K562 (cell line): Measurements from ENCODE around the gene SH3D19. TPM values are rescaled to one million over a fixed set of nuclear protein-coding genes. Genes with fewer than 3 reads are reported as not detected.

Source experiments
- ELF2 ChIP-seq: fragments of 250-450 bp; sonication (Bioruptor Pico); IDR thresholded peaks from 2 replicates; pipeline ENCODE4 v1.5.0; 2021; ENCODE audit warnings: mild to moderate bottlenecking
- FOXM1 ChIP-seq, 2 experiments: fragments of 450-650 bp in 1 of 2; sonication (generic) in 1 of 2; formaldehyde crosslinking in 1 of 2; IDR thresholded peaks; 2 replicates each; pipeline versions ENCODE4 v1.6.1 to v1.9.0; 2017 to 2022; ENCODE audit warnings: low read depth in 2 of 2, mild to moderate bottlenecking in 2 of 2, missing genetic modification reagents in 1 of 2, moderate library complexity in 1 of 2
- KLF13 ChIP-seq: fragments of 450-650 bp; IDR thresholded peaks from 2 replicates; pipeline ENCODE4 v1.6.1; 2016; ENCODE audit warnings: missing genetic modification characterization, low read depth, mild to moderate bottlenecking, missing compliant biosample characterization, moderate library complexity, borderline replicate concordance
- NCOR1 ChIP-seq: fragments of 450-650 bp; IDR thresholded peaks from 2 replicates; pipeline ENCODE4 v1.6.1; 2016; ENCODE audit warnings: mild to moderate bottlenecking, moderate library complexity
- NFYB ChIP-seq: IDR thresholded peaks from 2 replicates; pipeline ENCODE4 v1.6.1; 2011; ENCODE audit warnings: mild to moderate bottlenecking, moderate library complexity; ENCODE audit not compliant: insufficient read length; ENCODE audit errors: extremely low read depth
- NR3C1 ChIP-seq: sonication (generic); formaldehyde crosslinking; IDR thresholded peaks from 2 replicates; pipeline ENCODE4 v1.8.1; 2022; ENCODE audit warnings: missing genetic modification reagents
- TRIM24 ChIP-seq, 2 experiments: fragments of 450-650 bp; IDR thresholded peaks; 2 replicates each; pipeline ENCODE4 v1.6.1; 2016
- XRCC4 ChIP-seq: IDR thresholded peaks from one replicate; pipeline ENCODE4 v1.6.1; 2011; ENCODE audit not compliant: insufficient read depth, insufficient read length; ENCODE audit errors: extremely low read depth
- ZNF282 ChIP-seq: sonication (generic); formaldehyde crosslinking; IDR thresholded peaks from 2 replicates; pipeline ENCODE4 v1.8.1; 2023; ENCODE audit warnings: missing genetic modification reagents
- ZNF324 ChIP-seq: fragments of 250-450 bp; sonication (Bioruptor Pico); IDR thresholded peaks from 2 replicates; pipeline ENCODE4 v1.4.0; 2020; ENCODE audit warnings: mild to moderate bottlenecking
- ZNF507 ChIP-seq: conservative IDR thresholded peaks from 2 replicates; pipeline ENCODE4 v1.6.1; 2017; ENCODE audit warnings: missing genetic modification characterization, missing compliant biosample characterization
- ZNF551 ChIP-seq: fragments of 250-450 bp; sonication (Bioruptor Pico); IDR thresholded peaks from 2 replicates; pipeline ENCODE4 v1.5.0; 2021; ENCODE audit warnings: mild to moderate bottlenecking, moderate library complexity
- polyA plus RNA-seq, 8 experiments: library from polyadenylated mRNA; depleted of rRNA in 4 of 8; stranded (reverse) in 5 of 8; unstranded in 3 of 8; fragments of >200 nt; fragmentation: Nextera tagmentation in 2 of 8; fragmentation: Illumina TruSeq in 1 of 8; extraction: Ambion mirVana in 2 of 8; extraction: Trizol in 1 of 8; gene quantifications; 2 replicates each; pipeline versions ENCODE4 v1.2.1 to v1.2.3, GENCODE V29; 2011 to 2014; ENCODE audit warnings: inconsistent platforms in 1 of 8, missing spikeins in 1 of 8
- total RNA-seq, 7 experiments: library from RNA; depleted of rRNA in 6 of 7; stranded (reverse); fragments of >200 nt in 6 of 7; fragmentation: Illumina TruSeq in 2 of 7; extraction: Trizol in 2 of 7; gene quantifications; 2 replicates each; pipeline versions ENCODE4 v1.2.1 to v1.2.3, GENCODE V29; 2011 to 2021; ENCODE audit warnings: low replicate concordance in 1 of 7
- TF ChIP-seq, protein P1 (sequence below), 2 experiments: fragments of 250-450 bp in 1 of 2; fragments of 450-650 bp in 1 of 2; sonication (Bioruptor Pico) in 1 of 2; IDR thresholded peaks; 2 replicates each; pipeline versions ENCODE4 v1.6.1 to v1.8.0; 2016 to 2021; ENCODE audit warnings: mild to moderate bottlenecking in 2 of 2, moderate library complexity in 2 of 2, missing compliant biosample characterization in 1 of 2, missing genetic modification characterization in 1 of 2
- TF ChIP-seq, protein P2 (sequence below): sonication (generic); formaldehyde crosslinking; IDR thresholded peaks from 2 replicates; pipeline ENCODE4 v1.8.0; 2022; ENCODE audit warnings: mild to moderate bottlenecking, missing genetic modification reagents
- TF ChIP-seq, protein P3 (sequence below): fragments of 250-450 bp; sonication (Bioruptor Pico); IDR thresholded peaks from 2 replicates; pipeline ENCODE4 v1.8.0; 2021; ENCODE audit warnings: mild to moderate bottlenecking, moderate library complexity
- TF ChIP-seq, protein P4 (sequence below): fragments of 200-800 bp; sonication (Bioruptor generic); IDR thresholded peaks from 2 replicates; pipeline ENCODE4 v1.6.1; 2016; ENCODE audit warnings: missing genetic modification characterization, missing compliant biosample characterization
- TF ChIP-seq, protein P5 (sequence below), 2 experiments: fragments of 200-800 bp in 1 of 2; sonication (Bioruptor generic) in 1 of 2; sonication (generic) in 1 of 2; formaldehyde crosslinking in 1 of 2; IDR thresholded peaks in 1 of 2; conservative IDR thresholded peaks in 1 of 2; 2 replicates each; pipeline versions ENCODE4 v1.5.0 to v1.6.1; 2016 to 2020; ENCODE audit warnings: missing compliant biosample characterization in 1 of 2, missing genetic modification characterization in 1 of 2, missing genetic modification reagents in 1 of 2

Gene SH3D19
- total and polyA plus RNA-seq, 9 of the 15 experiments (the other 6 are each of a cell fraction or from before 2014, with no cell fraction given): 0.42 to 2.2 (median 1.1) TPM; not detected in 6

DNA sequence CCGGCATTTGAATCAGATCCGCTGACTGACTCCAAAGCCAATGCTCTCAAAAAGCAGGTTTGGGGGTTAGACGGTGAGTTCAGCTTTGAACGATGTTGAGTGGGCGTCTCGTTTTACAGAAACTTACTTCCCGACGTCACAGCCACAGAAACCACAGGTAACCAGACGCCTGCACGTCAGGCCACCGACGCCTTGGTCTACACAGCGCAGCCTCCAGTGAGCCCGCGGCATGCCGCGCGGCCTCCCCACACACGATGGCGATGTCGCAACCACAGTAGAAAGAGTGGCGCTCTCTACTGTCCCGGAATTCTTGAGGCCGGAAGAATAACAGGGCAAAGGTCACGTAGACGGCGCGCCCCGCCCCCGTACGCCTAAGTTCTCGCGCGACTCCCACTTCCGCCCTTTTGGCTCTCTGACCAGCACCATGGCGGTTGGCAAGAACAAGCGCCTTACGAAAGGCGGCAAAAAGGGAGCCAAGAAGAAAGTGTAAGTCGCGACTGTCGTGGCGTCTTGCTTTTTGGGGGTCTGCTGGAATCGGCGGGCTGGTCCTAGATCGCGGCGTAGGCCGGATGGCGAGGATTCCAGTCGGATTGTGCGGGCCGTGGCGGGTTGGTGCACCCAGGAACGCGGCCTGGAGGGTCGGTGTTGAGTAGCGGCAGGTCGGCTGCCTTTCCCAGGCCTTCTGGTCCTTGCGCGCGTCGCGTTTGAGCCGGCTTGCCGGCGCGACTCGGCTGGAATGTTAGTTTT lies 226.0 kb downstream of the SH3D19 start, which contains the start of gene RPS3A (continued):
- TF ChIP-seq, protein P1, sequence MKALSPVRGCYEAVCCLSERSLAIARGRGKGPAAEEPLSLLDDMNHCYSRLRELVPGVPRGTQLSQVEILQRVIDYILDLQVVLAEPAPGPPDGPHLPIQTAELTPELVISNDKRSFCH (CRISPR knock-in tag; IDR thresholded peaks at IDR 0.05): no peak
- TF ChIP-seq, protein P1 (tag; IDR thresholded peaks at IDR 0.05): no peak; the same call in 1 of the 2 replicates
- TF ChIP-seq NCOR1: peak; percentile 77
- TF ChIP-seq, protein P2, sequence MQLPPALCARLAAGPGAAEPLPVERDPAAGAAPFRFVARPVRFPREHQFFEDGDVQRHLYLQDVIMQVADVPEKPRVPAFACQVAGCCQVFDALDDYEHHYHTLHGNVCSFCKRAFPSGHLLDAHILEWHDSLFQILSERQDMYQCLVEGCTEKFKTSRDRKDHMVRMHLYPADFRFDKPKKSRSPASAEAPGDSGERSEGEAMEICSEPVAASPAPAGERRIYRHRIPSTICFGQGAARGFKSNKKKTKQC (CRISPR knock-in tag): peak; percentile 90; the same call in 1 of the 2 replicates
- TF ChIP-seq, protein P3, sequence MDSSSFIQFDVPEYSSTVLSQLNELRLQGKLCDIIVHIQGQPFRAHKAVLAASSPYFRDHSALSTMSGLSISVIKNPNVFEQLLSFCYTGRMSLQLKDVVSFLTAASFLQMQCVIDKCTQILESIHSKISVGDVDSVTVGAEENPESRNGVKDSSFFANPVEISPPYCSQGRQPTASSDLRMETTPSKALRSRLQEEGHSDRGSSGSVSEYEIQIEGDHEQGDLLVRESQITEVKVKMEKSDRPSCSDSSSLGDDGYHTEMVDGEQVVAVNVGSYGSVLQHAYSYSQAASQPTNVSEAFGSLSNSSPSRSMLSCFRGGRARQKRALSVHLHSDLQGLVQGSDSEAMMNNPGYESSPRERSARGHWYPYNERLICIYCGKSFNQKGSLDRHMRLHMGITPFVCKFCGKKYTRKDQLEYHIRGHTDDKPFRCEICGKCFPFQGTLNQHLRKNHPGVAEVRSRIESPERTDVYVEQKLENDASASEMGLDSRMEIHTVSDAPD (CRISPR knock-in tag): no peak
- TF ChIP-seq, protein P4, sequence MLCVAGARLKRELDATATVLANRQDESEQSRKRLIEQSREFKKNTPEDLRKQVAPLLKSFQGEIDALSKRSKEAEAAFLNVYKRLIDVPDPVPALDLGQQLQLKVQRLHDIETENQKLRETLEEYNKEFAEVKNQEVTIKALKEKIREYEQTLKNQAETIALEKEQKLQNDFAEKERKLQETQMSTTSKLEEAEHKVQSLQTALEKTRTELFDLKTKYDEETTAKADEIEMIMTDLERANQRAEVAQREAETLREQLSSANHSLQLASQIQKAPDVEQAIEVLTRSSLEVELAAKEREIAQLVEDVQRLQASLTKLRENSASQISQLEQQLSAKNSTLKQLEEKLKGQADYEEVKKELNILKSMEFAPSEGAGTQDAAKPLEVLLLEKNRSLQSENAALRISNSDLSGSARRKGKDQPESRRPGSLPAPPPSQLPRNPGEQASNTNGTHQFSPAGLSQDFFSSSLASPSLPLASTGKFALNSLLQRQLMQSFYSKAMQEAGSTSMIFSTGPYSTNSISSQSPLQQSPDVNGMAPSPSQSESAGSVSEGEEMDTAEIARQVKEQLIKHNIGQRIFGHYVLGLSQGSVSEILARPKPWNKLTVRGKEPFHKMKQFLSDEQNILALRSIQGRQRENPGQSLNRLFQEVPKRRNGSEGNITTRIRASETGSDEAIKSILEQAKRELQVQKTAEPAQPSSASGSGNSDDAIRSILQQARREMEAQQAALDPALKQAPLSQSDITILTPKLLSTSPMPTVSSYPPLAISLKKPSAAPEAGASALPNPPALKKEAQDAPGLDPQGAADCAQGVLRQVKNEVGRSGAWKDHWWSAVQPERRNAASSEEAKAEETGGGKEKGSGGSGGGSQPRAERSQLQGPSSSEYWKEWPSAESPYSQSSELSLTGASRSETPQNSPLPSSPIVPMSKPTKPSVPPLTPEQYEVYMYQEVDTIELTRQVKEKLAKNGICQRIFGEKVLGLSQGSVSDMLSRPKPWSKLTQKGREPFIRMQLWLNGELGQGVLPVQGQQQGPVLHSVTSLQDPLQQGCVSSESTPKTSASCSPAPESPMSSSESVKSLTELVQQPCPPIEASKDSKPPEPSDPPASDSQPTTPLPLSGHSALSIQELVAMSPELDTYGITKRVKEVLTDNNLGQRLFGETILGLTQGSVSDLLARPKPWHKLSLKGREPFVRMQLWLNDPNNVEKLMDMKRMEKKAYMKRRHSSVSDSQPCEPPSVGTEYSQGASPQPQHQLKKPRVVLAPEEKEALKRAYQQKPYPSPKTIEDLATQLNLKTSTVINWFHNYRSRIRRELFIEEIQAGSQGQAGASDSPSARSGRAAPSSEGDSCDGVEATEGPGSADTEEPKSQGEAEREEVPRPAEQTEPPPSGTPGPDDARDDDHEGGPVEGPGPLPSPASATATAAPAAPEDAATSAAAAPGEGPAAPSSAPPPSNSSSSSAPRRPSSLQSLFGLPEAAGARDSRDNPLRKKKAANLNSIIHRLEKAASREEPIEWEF (CRISPR knock-in tag): no peak
- TF ChIP-seq ZNF507 (tag): no peak
- no peak for TF ChIP-seq XRCC4
- TF ChIP-seq ZNF282 (CRISPR knock-in tag): peak; percentile 51; the same call in 1 of the 2 replicates
- TF ChIP-seq TRIM24 (IDR thresholded peaks at IDR 0.05): peak; percentile 58 to 59; a peak in 1 of 4 replicates
- TF ChIP-seq ELF2 (CRISPR knock-in tag): peak; percentile 97
- peak; percentile 62; the same call in 1 of the 2 replicates for TF ChIP-seq FOXM1 (IDR thresholded peaks at IDR 0.05; ENCODE audit: low read depth)
- TF ChIP-seq FOXM1 (CRISPR knock-in tag; IDR thresholded peaks at IDR 0.05; ENCODE audit: low read depth): peak; percentile 84
- no peak for TF ChIP-seq NR3C1
- no peak for TF ChIP-seq NFYB
- no peak for TF ChIP-seq ZNF551
- no peak for TF ChIP-seq ZNF324
- TF ChIP-seq, protein P5, sequence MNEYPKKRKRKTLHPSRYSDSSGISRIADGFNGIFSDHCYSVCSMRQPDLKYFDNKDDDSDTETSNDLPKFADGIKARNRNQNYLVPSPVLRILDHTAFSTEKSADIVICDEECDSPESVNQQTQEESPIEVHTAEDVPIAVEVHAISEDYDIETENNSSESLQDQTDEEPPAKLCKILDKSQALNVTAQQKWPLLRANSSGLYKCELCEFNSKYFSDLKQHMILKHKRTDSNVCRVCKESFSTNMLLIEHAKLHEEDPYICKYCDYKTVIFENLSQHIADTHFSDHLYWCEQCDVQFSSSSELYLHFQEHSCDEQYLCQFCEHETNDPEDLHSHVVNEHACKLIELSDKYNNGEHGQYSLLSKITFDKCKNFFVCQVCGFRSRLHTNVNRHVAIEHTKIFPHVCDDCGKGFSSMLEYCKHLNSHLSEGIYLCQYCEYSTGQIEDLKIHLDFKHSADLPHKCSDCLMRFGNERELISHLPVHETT (CRISPR knock-in tag; conservative IDR thresholded peaks at IDR 0.05 in 1 of 2, IDR thresholded peaks at IDR 0.05 in 1 of 2): peak in 1 of 2 experiments; percentile 72; a peak in 2 of 4 replicates
- peak; percentile 98 for TF ChIP-seq KLF13 (tag)
